HG02943 (cell line): ENCODE data around the gene ZNF600.
"Not testable (repeated sequence)": the region's sequence is repeated elsewhere in the genome, so short reads cannot be mapped to it uniquely, and the experiment has no call there.

Experiments used
- ATAC-seq: cut with Tn5 transposase; IDR thresholded peaks from one replicate; pipeline ENCODE4 v1.9.1; 2021; ENCODE audit warnings: mild to moderate bottlenecking, low read depth, moderate library complexity; ENCODE audit not compliant: unreplicated experiment

Gene ZNF600

DNA sequence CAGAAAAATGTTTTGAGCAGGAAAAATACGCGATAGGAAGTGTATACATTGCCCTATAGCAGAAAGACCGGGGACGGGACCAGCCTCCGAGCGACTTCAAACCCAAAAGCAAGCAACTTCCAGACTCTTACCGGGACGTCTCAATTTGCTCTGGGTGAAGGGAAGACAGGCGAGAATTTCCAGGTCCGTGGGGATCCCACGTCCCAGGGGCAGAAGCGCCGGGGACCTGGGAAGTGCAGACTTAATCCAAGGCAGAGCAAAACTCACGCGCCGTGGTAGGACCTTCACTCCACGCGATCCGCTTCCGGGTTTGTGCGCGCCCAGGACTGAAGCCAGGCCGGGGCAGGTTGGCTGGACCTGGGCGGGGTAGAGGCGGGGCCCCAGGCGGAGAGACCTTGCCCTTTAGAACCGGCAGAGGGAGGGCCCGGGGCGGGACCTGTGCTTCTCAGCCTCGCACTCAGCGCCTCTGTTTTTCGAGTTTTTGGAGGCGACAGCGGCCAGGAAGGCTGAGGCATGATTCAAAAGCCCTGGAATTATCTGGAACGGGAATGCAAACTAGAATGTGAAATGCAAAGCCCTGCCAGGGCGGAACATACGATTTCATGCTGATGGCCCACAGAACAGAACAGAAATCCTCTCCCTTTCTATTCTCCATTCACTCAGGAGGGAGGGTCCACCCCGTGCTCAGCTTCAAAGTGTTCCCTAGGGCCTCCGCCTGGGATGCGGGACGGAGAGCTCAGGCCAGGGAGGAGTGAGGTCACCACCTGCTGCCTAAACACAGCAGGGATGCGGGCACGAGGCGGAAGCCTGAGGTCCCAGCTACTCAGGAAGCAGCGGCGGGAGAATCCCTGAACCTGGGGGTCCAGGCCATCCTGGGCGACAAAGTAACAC lies at the start of gene ZNF600:
TSS of gene ZNF600 (minus strand) at position 328 of the 891 bp plus-strand sequence. CDS start 7,903 bp downstream, outside the sequence.
- ATAC-seq: peak; percentile 85

DNA sequence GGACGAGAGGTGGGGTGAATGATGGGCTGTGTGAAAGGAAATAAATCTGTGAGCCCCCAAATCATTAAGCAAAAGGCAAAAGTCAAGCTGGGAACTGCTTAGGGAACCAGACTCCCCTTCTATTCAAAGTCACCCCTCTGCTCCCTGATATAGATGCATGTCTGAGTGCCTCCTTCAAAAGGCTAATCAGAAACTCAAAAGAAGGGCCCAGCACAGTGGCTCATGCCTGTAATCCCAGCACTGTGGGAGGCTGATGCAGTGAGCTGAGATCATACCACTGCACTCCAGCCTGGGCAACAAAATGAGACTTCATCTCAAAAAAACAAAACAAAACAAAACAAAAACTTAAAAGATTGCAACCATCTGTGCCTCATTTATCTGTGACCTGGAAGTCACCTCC lies 47.7 kb upstream of the ZNF600 start:
- ATAC-seq: not testable (repeated sequence)

DNA sequence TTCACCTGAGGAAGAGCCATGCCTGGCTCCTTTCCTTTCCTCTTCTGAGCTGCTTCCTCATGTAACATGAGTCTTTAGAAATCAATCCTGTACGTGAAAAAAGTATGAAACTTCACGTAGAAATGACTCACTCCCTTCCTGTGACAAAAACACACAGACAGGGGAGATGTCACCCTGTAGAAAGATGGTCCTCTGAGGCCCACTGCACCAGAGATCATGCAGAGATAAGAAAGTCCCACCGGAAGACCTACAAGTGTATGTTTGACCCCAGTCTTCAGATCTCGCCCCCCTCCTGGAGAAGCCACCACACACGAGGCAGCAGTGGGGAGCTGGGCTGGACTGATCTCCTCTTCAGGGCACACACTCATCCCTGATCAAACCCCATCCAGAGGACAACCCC lies 47.0 kb upstream of the ZNF600 start:
- not testable (repeated sequence) for ATAC-seq

DNA sequence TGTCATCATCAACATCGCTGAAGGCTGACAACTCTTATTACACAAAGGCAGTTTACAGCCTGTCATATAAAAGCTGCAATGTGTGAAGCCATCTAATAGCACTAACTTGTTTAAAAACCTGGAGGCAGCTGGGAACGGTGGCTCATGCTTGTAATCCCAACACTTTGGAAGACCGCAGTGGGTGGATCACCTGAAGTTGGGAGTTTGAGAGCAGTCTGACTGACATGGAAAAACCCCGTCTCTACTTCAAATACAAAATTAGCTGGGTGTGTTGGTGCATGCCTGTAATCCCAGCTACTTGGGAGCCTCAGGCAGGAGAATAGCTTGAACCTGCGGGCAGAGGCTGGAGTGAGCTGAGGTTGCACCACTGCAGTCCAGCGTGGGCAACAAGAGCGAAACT lies 43.3 kb upstream of the ZNF600 start:
- ATAC-seq: not testable (repeated sequence)

DNA sequence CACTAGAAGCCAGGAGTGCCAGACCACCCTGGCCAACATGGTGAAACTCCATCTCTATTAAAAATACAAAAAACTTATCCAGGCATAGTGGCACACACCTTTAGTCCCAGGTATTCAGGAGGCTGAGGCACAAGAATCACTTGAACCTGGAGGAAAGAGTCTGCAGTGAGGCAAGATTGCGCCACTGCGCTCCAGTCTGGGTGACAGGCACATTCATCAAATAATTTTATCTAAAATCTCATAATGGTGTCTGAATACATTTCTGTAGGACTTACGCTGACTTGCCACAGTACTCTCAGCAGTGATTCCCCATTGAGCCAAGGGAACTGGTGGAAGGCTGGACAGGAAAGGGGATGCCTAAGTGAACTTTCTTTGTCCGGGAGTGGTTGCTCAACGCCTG lies 39.2 kb upstream of the ZNF600 start:
- no peak for ATAC-seq

DNA sequence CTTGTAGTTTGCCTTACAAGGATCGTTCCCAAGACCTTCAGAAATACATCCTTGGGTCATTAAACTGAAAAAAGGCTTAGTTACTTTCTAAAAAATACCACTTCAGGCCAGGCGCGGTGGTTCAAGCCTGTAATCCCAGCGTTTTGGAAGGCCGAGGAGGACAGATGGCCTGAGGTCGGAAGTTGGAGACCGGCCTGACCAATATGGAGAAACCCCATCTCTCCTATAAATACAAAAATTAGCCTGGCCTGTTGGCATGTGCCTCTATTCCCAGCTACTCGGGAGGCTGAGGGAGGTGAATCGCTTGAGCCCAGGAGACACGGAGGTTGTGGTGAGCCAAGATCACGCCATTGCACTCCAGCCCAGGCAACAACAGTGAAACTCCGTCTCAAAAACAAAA lies 37.1 kb upstream of the ZNF600 start:
- ATAC-seq: no peak

DNA sequence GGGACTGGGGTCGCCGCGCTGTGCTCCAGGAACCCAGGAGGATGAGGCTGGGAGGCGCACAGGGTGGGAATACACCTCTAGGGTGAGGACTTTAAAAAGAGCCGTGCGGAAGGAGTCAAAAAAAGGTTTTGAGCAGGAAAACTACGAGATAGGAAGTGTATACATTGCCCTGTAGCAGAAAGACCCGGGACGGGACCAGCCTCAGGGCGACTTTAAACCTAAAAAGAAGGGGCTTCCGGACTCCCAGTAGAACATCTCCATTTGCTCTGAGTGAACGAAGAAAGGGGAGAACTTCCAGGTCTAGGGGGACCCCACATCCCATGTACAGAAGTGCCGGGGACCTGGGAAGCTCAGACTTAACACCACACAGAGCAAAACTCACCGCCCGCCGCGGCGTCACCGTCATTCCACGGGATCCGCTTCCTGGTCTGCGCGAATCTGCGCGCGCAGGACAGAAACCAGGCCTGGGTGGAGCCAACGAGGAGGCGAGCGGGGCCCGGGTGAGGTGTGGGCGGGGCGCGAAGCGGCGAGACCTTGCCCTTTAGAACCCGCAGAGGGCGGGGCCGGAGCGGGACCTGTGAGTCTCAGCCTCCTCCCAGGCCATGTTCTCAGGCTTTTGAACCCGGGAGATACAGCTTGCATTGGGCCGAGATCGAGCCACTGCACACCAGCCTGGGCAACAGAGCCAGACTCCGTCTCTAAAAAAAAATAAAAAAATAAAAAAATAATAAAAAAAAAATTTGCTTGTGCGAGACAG lies 34.8 kb upstream of the ZNF600 start, which contains the start of gene ZNF28:
TSS of gene ZNF28 (minus strand) at position 430 of the 757 bp plus-strand sequence. CDS start 3,675 bp downstream, outside the sequence.
- ATAC-seq: peak; percentile 97

DNA sequence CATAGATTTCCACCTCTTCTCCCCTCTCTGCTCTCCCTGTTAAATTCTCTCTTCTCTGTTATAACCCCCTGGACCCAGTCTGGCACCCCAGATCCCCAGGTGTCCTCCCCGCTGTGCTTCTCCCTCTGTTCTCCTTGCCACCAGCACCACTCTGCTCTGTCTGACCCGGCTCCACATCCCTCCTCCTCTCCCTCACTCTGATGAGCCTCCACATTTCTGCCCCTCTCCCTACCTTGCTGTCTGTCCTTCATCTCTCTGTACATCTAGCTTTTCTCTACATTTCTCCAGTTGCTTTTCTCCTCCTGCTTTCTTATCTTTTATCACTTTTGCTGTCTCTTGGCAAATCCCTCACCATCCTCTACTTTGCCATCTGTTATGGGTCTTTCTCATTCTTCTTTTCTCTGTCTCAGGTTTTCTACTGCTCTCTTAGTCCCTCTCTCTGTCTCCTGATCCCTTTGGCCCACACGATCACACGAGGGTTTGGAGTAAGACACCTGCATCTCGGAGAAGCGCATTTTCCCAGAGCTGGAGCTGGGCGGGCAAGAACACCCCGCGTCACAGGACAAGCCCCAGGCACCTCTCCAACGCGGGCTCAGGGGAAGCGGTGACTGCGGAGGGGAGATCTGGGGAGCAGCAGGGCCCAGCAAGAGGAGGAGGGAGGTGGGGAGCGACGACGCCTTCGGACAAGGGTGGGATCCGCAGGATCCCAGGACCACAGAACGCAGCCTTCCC lies 34.0 kb upstream of the ZNF600 start:
- ATAC-seq: not testable (repeated sequence)

DNA sequence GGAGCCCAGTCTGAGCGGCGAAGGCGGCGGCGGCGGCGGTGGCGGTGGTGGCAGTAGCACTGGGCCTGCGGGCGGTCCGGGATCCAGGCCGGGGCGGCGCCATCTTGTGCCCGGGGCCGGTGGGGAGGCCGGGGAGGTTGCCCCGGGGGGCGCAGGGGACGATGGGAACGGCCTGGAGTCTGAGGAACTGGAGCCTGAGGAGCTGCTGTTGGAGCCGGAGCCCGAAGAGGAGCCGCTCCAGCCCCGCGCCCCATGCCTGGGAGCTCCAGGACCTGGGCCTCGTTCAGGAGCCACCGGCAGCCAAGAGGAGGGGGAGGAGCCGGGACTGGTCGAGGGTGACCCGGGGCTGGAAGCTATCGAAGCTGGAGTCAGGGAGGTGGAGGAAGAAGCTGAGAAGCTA lies 23.2 kb upstream of the ZNF600 start:
- no peak for ATAC-seq

DNA sequence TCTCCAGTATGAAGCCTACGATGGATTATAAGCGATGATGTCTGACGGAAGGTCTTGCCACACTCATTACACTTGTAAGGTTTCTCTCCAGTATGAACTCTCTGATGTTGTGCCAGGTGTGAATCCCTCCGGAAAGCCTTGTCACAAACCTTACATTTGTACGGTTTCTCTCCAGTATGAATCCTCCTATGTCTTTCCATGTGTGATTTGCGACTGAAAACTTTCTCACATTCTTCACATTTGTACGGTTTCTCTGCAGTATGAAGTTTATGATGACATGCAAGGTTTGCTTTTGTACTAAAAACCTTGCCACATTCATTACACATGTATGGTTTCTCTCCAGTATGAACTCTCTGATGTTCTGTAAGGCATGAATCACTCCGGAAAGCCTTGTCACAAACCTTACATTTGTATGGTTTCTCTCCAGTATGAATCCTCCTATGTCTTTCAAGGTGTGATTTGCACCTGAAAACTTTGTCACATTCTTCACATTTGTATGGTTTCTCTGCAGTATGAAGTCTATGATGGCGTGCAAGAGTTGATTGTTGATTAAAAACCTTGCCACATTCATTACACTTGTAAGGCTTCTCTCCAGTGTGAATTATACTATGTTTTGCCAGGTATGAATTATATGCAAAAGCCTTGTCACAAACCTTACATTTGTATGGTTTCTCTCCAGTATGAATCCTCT lies 13.5 kb upstream of the ZNF600 start:
- not testable (repeated sequence) for ATAC-seq

DNA sequence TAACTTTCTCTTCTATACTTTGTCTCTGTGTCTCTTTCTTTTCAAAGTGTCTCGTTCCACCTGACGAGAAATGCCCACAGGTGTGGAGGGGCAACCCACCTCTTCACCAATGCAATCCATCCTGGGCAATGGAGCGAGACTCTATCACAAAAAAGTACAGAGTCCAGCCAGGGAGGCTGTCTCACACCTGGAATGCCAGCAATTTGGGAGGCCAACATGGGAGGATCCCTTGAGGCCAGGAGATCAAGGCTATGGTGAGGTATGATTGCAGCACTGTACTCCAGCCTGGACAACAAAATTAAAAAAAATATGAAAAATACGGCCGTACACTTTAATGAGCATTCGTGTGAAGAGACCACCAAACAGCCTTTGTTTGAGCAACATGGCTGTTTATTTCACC lies 2.8 kb upstream of the ZNF600 start:
- ATAC-seq: no peak

DNA sequence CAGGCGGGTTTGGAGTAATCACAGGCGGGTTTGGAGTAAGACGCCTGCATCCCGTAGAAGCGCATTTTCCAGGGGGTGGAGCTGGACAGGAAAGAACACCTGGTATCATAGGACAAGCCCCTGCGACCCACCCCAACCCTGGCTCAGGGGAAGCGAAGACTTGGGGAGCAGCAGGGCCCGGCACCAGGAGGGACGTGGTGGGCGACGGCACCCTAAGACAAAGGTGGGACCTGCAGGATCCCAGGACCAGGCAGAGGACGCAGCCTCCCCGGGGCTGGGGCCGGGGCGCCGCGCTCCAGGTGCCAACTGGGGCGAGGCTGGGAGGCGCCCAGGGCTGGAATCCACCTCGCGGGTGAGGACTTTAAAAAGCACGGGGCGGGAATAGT lies 520 bp downstream of the ZNF600 start:
- no peak for ATAC-seq

DNA sequence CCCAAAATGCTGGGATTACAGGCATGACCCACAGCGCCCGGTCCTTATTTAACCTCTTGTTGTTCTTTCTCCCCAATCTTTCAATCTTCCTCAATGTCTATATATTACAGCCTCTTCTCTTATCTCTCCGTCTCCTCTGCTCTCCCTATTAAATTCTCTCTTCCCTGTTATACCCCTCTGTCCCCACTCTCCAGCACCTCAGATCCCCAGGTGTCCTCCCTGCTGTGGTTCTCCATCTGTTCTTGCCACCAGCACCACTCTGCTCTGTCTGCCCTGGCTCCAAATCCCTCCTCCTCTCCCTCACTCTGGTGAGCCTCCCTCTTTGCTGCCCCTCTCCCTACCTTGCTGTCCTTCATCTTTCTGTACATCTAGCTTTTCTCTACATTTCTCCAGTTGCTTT lies 1.1 kb downstream of the ZNF600 start:
- ATAC-seq: no peak

DNA sequence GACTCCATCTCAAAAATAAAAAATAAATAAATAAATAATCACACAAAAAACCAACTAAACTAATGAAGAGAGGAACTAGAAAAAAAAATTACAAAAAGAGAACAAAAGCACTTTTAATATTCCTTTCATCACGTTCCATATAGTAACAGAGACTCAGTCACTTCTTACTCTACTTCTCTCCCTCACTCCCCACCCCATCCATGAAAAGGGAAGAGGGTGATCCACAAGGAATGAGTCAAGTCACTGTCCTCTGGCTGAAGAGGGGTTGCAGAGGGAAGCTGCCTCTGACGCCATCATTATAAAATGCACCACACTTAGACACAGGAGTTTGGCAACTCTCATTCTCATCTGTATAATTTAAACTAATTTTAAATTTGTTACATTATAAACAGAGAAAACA lies 3.7 kb downstream of the ZNF600 start:
- not testable (repeated sequence) for ATAC-seq

DNA sequence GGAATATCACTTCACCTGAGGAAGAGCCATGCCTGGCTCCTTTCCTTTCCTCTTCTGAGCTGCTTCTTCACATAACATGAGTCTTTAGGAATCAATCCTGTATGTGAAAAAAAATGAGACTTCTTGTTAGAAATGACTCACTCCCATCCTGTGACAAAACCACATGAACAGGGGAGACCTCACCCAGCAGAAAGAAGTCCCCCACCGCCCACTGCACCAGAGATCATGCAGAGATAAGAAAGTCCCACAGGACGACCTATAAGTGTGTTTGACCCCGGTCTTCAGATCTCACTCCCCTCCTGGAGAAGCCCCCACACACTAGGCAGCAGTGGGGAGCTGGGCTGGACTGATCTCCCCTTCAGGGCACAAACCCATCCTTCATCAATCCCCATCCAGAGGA lies 7.8 kb downstream of the ZNF600 start:
- ATAC-seq: no peak

DNA sequence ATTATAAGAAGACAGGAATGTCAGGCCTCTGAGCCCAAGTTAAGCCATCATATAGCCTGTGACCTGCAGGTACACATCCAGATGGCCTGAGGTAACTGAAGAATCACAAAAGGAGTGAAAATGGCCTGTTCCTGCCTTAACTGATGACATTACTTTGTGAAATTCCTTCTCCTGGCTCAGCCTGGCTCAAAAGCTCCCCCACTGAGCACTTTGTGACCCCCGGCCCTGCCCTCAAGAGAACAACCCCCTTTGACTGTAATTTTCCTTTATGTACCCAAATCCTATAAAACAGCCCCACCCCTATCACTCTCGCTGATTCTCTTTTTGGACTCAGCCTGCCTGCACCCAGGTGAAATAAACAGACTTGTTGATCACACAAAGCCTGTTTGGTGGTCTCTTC lies 30.1 kb downstream of the ZNF600 start:
- not testable (repeated sequence) for ATAC-seq

DNA sequence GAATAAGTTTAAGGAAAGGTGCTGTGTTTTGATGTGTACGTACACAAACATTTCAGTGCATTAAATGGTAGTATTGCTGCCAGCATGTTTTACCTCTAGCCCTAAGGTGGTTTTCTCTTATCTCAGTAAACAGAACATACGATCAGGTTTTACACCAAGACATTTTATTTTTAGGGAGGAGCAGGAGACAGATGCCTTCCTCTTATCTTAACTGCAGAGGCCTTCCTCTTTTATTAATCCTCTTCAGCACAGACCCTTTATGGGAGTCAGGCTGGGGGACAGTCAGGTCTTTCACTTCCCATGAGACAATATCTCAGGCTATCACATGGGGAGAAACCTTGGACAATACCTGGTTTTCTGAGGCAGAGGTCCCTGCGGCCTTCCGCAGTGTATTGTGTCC lies 36.8 kb downstream of the ZNF600 start:
- no peak for ATAC-seq

DNA sequence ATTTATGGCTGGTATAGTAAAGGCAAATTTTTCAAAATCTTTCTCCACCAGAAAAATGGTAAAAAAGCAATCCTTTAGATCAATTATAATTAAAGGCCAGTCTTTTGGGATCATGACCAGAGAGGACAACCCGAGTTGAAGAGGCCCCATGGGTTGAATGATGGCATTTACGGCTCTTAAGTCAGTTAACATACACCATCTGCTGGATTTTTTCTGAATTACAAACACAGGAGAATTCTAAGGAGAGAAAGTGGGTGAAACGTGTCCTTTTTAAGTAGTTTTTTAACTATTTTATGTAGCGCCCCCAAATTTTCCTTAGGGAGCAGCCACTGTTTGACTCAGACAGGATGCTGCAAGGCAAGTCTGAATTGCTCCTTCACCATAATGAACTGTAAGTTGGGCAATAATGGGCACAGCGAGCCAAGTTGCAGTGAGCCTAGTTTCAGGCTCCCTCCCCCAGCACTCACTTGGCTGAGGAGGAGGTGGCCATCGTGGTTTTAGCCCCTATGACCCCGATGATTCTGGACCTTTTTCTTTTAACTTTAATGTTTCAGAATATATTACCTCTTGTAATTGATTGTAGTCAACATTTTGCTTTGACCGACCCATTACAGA lies 38.1 kb downstream of the ZNF600 start:
- ATAC-seq: no peak

DNA sequence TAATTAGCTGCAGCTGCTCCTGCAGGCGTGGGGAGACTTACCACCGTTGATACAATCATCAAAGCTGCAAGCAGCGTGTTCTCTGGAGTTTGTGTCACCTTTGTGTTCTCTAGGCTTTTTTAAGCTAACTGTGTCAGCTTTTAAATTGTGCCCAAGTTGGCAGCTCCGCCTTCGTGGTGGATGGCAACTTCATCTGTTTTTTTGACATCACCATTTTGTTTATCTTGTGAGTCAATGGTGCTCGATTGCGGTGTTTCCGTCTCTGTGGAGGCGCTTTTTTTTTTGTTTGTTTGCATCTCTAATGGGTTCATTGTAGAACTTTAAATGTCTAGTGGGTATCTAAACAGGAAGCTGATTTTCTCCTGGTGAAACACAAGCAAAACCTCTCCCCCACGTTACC lies 40.7 kb downstream of the ZNF600 start:
- not testable (repeated sequence) for ATAC-seq

DNA sequence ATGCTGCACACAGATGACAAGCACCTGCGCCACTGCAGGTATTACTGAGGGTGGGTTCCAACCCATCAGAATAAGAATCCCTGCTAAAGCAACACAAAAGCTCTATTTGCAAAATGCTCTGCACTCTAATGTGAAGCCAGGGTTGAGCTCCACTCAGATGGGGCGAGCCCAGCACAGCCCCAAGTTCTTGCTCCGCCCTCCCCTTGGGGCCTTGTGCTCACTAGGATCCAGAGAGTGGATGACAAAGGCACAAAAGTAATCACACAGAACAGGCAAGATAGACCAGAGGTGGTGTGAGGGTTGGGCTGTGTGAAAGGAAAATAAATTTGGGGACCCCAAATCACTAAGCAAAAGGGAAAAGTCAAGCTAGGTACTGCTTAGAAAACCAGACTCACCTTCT lies 43.5 kb downstream of the ZNF600 start:
- no peak for ATAC-seq
